Neural progenitor cell (in vitro differentiated cells): ENCODE measurements around the gene DEGS2. TPM values are rescaled to one million over a fixed set of nuclear protein-coding genes. Genes with fewer than 3 reads are reported as not detected.

ENCODE experiments used
- DNase-seq: peaks from one replicate; pipeline ENCODE4 v3.0.0-alpha.2; 2016; ENCODE audit warnings: low spot score
- H2AFZ ChIP-seq: fragments of 200-600 bp; sonication (generic); replicated peaks from 2 replicates; pipeline ENCODE4 v1.6.1; 2016; ENCODE audit warnings: antibody characterized with exemption
- H3F3A ChIP-seq: fragments of 200-600 bp; sonication (generic); 2 replicates; pipeline ENCODE4 v1.6.1; 2016; ENCODE audit warnings: antibody characterized with exemption, low read depth
- H3K27ac ChIP-seq: fragments of 200-600 bp; sonication (generic); 2 replicates; pipeline ENCODE4 v1.5.1; 2016; ENCODE audit warnings: mild to moderate bottlenecking
- H3K27me3 ChIP-seq: fragments of 200-600 bp; sonication (generic); 2 replicates; pipeline ENCODE4 v1.6.1; 2016; ENCODE audit warnings: mild to moderate bottlenecking, moderate library complexity
- H3K36me3 ChIP-seq: fragments of 200-600 bp; sonication (generic); 2 replicates; pipeline ENCODE4 v1.5.1; 2016
- H3K4me1 ChIP-seq: fragments of 200-600 bp; sonication (generic); 2 replicates; pipeline ENCODE4 v1.6.1; 2016; ENCODE audit warnings: mixed run types
- H3K4me2 ChIP-seq: fragments of 200-600 bp; sonication (generic); 2 replicates; pipeline ENCODE4 v1.6.1; 2016
- H3K4me3 ChIP-seq: fragments of 200-600 bp; sonication (generic); 2 replicates; pipeline ENCODE4 v1.5.1; 2016
- H3K79me2 ChIP-seq: fragments of 200-600 bp; sonication (generic); 2 replicates; pipeline ENCODE4 v1.6.1; 2016; ENCODE audit warnings: low read depth
- H3K9ac ChIP-seq: fragments of 200-600 bp; sonication (generic); 2 replicates; pipeline ENCODE4 v1.6.1; 2016
- H3K9me3 ChIP-seq: fragments of 200-600 bp; sonication (generic); 2 replicates; pipeline ENCODE4 v1.5.1; 2016; ENCODE audit warnings: low read depth
- H4K20me1 ChIP-seq: fragments of 200-600 bp; sonication (generic); 2 replicates; pipeline ENCODE4 v1.6.1; 2016; ENCODE audit warnings: low read depth
- H3K27ac Mint-ChIP-seq: 3 replicates; pipeline ENCODE4 v1.8.0; 2021; ENCODE audit warnings: mixed read lengths
- H3K27me3 Mint-ChIP-seq: 2 replicates; pipeline ENCODE4 v1.8.0; 2022; ENCODE audit warnings: low read depth, mild to moderate bottlenecking, inconsistent platforms, moderate library complexity, mixed read lengths; ENCODE audit not compliant: insufficient read depth
- H3K36me3 Mint-ChIP-seq: 3 replicates; pipeline ENCODE4 v1.8.0; 2021; ENCODE audit warnings: mixed read lengths
- H3K4me1 Mint-ChIP-seq: 3 replicates; pipeline ENCODE4 v1.8.0; 2021; ENCODE audit warnings: mixed read lengths
- H3K4me3 Mint-ChIP-seq: 3 replicates; pipeline ENCODE4 v1.8.0; 2021; ENCODE audit warnings: mild to moderate bottlenecking, moderate library complexity, mixed read lengths
- H3K9me3 Mint-ChIP-seq: 3 replicates; pipeline ENCODE4 v1.8.0; 2020; ENCODE audit warnings: mixed read lengths
- CTCF ChIP-seq: fragments of 200-600 bp; sonication (generic); IDR thresholded peaks from 2 replicates; pipeline ENCODE4 v1.5.1; 2017; ENCODE audit warnings: antibody characterized with exemption, mild to moderate bottlenecking
- EZH2 ChIP-seq: fragments of 200-600 bp; sonication (generic); IDR thresholded peaks from 2 replicates; pipeline ENCODE4 v1.6.1; 2017; ENCODE audit warnings: antibody characterized with exemption, mild to moderate bottlenecking, moderate library complexity
- EZH2phosphoT487 ChIP-seq: fragments of 200-600 bp; sonication (generic); IDR thresholded peaks from 2 replicates; pipeline ENCODE4 v1.6.1; 2017; ENCODE audit warnings: antibody characterized with exemption
- total RNA-seq: library from RNA; depleted of rRNA; stranded (reverse); fragments of >200 nt; gene quantifications from 2 replicates; pipeline ENCODE4 v1.2.3, GENCODE V29; 2015; ENCODE audit warnings: low replicate concordance

The DEGS2 gene
- total RNA-seq, 1 donor from 2014 or later = not detected

DNA sequence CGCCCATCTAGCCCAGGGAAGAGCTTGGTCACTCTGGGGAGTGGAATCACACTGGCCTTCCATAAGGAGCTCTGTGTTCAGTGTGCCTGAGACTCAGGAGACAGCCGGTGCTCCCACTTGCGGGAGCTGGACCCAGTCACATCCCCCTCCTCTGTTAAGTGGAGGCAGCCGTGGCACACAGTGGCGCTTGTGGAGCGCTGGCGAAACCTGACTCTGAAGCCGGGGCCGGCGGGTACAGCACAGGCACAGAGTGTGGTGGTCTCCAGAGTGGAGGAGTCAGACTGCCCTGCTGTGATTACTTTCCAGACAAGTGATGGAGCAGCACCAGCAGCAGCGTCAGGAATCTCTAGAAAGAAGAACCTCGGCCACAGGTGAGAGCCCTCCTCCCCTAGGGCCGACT is 33.0 kb downstream of the DEGS2 start:
- H3K27ac Mint-ChIP-seq = no peak overlapping the region
- no peaks in the 10 kb centered on the region for H3K36me3 ChIP-seq

DNA sequence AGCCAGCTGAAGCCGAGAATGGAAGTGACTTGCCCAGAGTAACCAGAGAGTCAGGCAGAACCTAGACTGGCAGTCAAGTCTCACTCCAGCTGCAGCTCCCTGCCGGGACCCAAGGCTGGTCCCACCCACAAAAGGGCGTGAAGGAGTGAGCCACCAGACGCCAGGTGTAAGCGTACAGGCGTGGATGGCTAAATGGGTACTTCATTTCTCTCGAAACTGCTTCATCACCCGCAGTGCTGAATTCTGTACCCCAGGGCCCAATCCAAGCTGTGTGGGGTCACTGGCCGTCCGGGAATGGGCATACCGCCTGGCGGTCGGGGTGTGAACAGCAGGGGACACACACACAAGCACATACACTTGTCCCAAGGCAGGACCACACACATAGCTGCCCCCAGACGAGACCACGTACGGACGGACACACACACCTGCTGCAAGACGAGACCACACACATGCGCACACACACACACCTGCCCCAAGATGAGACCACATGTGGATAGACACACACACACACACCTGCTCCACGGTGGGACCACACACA is 34.8 kb downstream of the DEGS2 start:
- Histone ChIP-seq H2AFZ (no peak overlapping the region), H3K9ac (no peak overlapping the region), H3K79me2 (no peaks in the 10 kb centered on the region), H3K4me3 (no peak overlapping the region), H3K36me3 (no peaks in the 10 kb centered on the region), H3K27me3 (no peaks in the 10 kb centered on the region), H3K4me1 (no peaks in the 10 kb centered on the region), H4K20me1 (peaks cover 6% of the 10 kb centered on the region), H3K4me2 (no peak overlapping the region), H3K27ac (no peak overlapping the region), H3K9me3 (no peaks in the 10 kb centered on the region), H3F3A (no peaks in the 10 kb centered on the region)
- Mint-ChIP-seq H3K4me1 (peaks cover 5% of the 10 kb centered on the region), H3K9me3 (no peaks in the 10 kb centered on the region), H3K36me3 (peaks cover 11% of the 10 kb centered on the region), H3K4me3 (no peak overlapping the region), H3K27ac (no peak overlapping the region), H3K27me3 (peaks cover 2% of the 10 kb centered on the region)
- TF ChIP-seq EZH2 (no peak), EZH2phosphoT487 (no peak), CTCF (no peak)
- no peak for DNase-seq

More for the DNA sequence above, 33.0 kb downstream of the DEGS2 start:
- Histone ChIP-seq H3K9me3 (no peaks in the 10 kb centered on the region), H3K4me1 (no peaks in the 10 kb centered on the region), H3K9ac (no peak overlapping the region), H3K4me2 (no peak overlapping the region), H3K27ac (no peak overlapping the region), H3K4me3 (no peak overlapping the region), H3K27me3 (no peaks in the 10 kb centered on the region), H2AFZ (no peak overlapping the region), H3F3A (no peaks in the 10 kb centered on the region), H4K20me1 (peaks cover 6% of the 10 kb centered on the region), H3K79me2 (no peaks in the 10 kb centered on the region)
- peaks cover 5% of the 10 kb centered on the region for H3K4me1 Mint-ChIP-seq
- peaks cover 2% of the 10 kb centered on the region for H3K27me3 Mint-ChIP-seq
- H3K36me3 Mint-ChIP-seq = peaks cover 19% of the 10 kb centered on the region
- no peak overlapping the region for H3K4me3 Mint-ChIP-seq
- no peak for TF ChIP-seq EZH2phosphoT487
- no peak for TF ChIP-seq CTCF
- TF ChIP-seq EZH2 = no peak
- DNase-seq = no peak
- no peaks in the 10 kb centered on the region for H3K9me3 Mint-ChIP-seq

- no peak overlapping the region for H3K4me2 ChIP-seq
- no peaks in the 10 kb centered on the region for H3K4me1 ChIP-seq
- Mint-ChIP-seq H3K27me3 (peaks cover 2% of the 10 kb centered on the region), H3K27ac (no peak overlapping the region), H3K4me3 (no peak overlapping the region), H3K9me3 (no peaks in the 10 kb centered on the region), H3K4me1 (no peaks in the 10 kb centered on the region), H3K36me3 (peaks cover 11% of the 10 kb centered on the region)
- peaks cover 6% of the 10 kb centered on the region for H4K20me1 ChIP-seq
- no peaks in the 10 kb centered on the region for H3K36me3 ChIP-seq
- DNase-seq = no peak
- H2AFZ ChIP-seq = no peak overlapping the region
- H3K4me3 ChIP-seq = no peak overlapping the region
- no peak overlapping the region for H3K9ac ChIP-seq
- no peak overlapping the region for H3K27ac ChIP-seq
- no peaks in the 10 kb centered on the region for H3F3A ChIP-seq
- H3K27me3 ChIP-seq = no peaks in the 10 kb centered on the region
- H3K79me2 ChIP-seq = no peaks in the 10 kb centered on the region
- TF ChIP-seq EZH2phosphoT487 (no peak), EZH2 (no peak), CTCF (no peak)
- no peaks in the 10 kb centered on the region for H3K9me3 ChIP-seq
These were observed 35.8 kb downstream of the DEGS2 start for GRCh38 chr14:100123618-100124017.
